Measurements from ENCODE around the gene EIF3K.
"Not testable (repeated sequence)": the region's sequence is repeated elsewhere in the genome, so short reads cannot be mapped to it uniquely, and the experiment has no call there.

The EIF3K gene, protein sequence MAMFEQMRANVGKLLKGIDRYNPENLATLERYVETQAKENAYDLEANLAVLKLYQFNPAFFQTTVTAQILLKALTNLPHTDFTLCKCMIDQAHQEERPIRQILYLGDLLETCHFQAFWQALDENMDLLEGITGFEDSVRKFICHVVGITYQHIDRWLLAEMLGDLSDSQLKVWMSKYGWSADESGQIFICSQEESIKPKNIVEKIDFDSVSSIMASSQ

DNA sequence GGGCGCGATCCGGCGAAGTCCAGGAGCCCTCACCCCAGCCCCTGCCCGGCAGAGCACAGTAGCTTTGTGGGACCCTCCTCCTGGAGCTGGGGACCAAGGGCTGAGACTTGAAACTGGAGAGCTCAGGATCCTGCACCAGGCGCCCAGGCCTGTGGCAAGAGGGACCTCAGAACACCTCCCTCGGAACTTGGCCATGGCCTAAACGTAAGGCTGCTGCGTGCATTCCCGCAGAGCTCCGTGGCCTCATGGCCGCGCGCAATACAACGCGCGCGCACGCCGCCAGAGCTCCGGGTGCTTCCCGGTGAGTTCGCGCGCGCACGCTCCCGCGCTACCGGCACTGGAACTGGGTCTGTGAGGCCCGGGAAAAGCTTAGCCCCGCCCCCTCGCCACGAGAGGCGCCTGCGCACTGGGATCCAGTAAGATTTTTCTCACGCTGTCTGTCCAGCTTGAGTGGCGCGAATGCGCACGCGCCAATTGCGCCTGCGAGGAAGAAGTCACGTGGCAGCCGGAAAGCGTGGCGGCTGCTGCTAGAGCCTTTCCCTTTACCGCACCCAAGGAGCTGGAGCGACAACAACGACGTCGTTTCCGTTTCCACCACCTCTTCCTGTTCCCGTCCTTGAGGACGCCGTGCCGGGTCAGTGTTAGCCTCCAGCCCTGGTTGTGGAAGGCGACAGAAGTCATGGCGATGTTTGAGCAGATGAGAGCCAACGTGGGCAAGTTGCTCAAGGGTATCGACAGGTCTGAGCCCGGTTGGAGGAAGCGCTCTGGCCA, at the start of gene EIF3K:
Gene EIF3K, plus strand, starts transcription at position 599 of the 771 bp plus-strand sequence. Its CDS starts 81 bp downstream, at position 680.
- H3K4me3 ChIP-seq (ENCODE audit: low read depth, low read length): peak within 1 kb of the TSS; percentile 93
- TF ChIP-seq, protein P1, sequence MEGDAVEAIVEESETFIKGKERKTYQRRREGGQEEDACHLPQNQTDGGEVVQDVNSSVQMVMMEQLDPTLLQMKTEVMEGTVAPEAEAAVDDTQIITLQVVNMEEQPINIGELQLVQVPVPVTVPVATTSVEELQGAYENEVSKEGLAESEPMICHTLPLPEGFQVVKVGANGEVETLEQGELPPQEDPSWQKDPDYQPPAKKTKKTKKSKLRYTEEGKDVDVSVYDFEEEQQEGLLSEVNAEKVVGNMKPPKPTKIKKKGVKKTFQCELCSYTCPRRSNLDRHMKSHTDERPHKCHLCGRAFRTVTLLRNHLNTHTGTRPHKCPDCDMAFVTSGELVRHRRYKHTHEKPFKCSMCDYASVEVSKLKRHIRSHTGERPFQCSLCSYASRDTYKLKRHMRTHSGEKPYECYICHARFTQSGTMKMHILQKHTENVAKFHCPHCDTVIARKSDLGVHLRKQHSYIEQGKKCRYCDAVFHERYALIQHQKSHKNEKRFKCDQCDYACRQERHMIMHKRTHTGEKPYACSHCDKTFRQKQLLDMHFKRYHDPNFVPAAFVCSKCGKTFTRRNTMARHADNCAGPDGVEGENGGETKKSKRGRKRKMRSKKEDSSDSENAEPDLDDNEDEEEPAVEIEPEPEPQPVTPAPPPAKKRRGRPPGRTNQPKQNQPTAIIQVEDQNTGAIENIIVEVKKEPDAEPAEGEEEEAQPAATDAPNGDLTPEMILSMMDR (IDR thresholded peaks at IDR 0.05; ENCODE audit: borderline replicate concordance, insufficient read depth, low read depth, low read length): no peak

DNA sequence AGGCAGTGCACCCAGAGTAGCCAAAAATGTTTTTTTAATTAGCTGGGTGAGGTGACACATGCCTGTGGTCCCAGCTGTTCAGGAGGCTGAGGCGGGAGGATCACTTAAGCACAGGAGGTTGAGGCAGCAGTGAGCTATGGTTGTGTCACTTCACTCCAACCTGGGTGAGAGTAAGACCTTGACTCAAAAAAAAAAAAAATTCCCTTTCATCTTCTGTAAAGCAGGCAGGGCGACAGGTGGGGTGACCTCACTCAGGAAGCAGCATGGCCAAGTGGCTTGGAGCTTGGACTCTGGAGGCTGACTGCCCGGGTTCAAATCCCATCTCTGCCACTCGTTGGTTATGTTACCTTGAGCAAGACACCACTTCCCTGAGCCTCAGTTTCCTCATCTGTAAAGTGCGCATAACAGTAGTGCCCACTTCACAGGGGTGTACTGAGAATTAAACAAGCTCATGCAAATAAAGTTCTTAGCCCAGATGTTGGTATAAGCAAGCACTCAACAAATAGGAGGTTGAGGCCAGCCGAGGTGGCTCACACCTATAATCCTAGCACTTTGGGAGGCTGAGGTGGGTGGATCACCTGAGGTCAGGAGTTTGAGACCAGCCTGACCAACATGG, 49.5 kb upstream of the EIF3K start:
- H3K4me3 ChIP-seq (ENCODE audit: low read depth, low read length): no peak overlapping the region
- TF ChIP-seq, protein P1 (IDR thresholded peaks at IDR 0.05; ENCODE audit: borderline replicate concordance, insufficient read depth, low read depth, low read length): no peak

DNA sequence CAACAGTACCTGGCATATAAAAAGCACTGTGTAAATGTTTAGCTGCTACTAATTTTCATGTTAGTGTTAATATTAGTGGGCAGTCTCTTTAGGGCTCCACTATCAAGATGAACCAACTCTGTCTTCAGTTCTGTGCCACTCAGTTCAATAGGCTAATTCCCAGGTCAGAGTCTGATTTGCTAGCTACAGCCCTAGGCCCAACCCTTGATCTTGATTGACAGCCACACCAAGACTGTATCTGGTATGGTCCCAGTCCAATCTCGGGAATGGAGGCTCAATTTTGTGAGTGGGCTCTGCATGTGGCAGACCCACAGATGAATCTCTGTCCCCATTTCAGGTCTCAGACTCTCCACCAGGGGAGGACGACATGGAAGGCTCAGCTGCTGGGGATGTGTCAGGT, 47.3 kb upstream of the EIF3K start:
- TF ChIP-seq, protein P1 (IDR thresholded peaks at IDR 0.05; ENCODE audit: borderline replicate concordance, insufficient read depth, low read depth, low read length): 0 out of 2 replicates have a peak, but pooled peaks have one; percentile 14
- H3K4me3 ChIP-seq (ENCODE audit: low read depth, low read length): no peak overlapping the region

DNA sequence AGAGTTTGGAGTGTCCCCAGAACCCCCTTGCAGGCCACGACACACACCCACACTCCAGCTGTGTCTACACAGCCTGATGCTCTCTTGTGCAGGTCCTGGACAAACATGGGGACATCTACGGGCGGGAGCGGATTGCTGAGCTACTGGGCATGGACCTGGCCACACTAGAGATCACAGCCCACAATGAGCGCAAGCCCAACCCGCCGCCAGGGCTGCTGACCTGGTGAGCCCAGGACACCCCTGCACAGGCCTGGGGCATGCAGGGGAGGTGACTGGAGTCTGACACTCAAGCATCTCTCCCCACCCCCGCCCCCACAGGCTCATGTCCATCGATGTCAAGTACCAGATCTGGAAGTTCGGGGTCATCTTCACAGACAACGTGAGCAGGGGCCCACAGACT, 41.2 kb upstream of the EIF3K start:
- no peak overlapping the region for H3K4me3 ChIP-seq (ENCODE audit: low read depth, low read length)
- TF ChIP-seq, protein P1 (IDR thresholded peaks at IDR 0.05; ENCODE audit: borderline replicate concordance, insufficient read depth, low read depth, low read length): no peak

DNA sequence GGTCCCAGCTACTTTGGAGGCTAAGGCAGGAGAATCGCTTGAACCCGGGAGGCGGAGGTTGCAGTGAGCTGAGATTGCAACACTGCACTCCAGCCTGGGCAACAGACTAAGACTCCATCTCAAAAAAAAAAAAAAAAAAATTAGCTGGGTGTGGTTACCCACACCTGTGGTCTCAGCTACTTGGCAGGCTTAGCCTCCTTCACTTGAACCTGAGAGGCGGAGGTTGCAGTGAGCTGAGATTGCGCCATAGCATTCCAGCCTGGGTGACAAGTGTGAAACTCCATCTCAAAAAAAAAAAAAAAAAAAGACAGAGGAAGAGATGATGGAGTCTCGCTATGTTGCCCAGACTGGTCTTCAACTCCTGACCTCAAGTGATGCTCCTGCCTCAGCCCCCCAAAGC, 39.7 kb upstream of the EIF3K start:
- H3K4me3 ChIP-seq (ENCODE audit: low read depth, low read length): not testable (repeated sequence)

DNA sequence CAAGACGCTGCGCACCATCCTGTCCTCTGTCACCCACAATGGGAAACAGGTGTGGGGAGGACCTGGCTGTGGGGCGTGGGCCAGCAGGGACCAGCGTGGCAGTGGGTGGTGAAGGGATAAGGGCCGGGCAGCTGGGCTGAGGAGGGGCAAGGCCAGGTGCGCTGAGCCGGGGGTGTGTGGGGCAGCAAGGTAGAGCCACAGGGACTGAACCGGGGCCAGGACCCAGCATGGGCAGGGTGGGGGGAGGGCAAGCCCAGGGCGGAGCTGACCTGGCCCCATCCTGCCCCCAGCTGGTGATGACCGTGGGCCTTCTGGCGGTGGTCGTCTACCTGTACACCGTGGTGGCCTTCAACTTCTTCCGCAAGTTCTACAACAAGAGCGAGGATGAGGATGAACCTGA, 38.9 kb upstream of the EIF3K start:
- TF ChIP-seq, protein P1 (IDR thresholded peaks at IDR 0.05; ENCODE audit: borderline replicate concordance, insufficient read depth, low read depth, low read length): no peak
- no peak overlapping the region for H3K4me3 ChIP-seq (ENCODE audit: low read depth, low read length)

DNA sequence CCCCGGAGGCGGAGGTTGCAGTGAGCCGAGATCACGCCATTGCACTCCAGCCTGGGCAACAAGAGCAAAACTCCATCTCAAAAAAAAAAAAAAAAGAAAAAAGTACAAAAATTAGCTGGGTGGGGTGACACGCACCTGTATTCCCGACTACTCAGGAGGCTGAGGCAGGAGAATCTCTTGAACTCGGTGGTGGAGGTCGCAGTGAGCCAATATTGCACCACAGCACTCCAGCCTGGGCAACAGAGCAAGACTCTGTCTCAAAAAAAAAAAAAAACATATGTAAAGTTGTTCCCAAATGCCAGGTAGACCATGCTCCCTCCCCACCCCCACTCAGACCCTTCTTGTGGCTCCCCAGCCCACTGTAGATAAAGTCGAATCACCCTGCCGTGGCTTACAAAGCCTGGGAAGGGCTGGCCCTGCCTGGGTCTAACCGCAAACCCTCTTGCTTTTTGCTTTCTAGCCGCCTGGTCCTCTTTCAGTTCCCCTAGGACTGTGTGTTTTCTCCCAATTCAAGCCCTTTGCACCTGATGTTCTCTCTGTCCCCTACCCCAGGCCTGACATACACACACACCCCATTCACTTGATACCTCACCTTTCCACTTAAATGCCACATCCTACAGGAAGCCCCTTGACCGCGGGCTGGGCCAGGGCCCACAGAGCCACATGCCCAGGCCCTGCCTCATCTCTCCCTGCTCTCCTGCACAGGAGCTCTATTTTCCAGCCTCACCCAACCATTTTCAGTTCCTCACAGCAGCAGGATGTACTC, 35.6 kb upstream of the EIF3K start:
- no peak overlapping the region for H3K4me3 ChIP-seq (ENCODE audit: low read depth, low read length)
- TF ChIP-seq, protein P1 (IDR thresholded peaks at IDR 0.05; ENCODE audit: borderline replicate concordance, insufficient read depth, low read depth, low read length): no peak

Measured in GM12875 (cell line).